ENCODE measurements around the gene PRR22.
"Not testable (repeated sequence)": the region's sequence is repeated elsewhere in the genome, so short reads cannot be mapped to it uniquely, and the experiment has no call there.

The PRR22 gene

DNA sequence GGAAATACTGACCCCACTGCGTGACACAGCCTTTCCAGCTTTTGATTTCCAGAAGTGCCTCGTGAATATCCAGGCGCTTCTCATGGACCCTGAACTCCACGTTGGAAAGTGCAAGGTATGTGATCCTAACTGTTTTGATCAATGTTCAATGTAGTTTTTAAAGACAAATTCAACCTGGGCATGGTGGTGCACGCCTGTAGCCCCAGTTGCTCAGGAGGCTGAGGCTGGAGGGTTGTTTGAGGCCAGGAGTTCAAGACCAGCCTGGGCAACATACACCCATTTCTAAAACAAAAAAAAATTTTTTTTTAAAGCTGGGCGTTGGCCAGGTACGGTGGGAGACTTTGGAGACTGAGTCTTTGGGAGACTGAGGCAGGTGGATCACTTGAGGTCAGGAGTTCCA lies 32.8 kb downstream of the PRR22 start:
- DNase-seq (ENCODE audit: low spot score), result no peak

DNA sequence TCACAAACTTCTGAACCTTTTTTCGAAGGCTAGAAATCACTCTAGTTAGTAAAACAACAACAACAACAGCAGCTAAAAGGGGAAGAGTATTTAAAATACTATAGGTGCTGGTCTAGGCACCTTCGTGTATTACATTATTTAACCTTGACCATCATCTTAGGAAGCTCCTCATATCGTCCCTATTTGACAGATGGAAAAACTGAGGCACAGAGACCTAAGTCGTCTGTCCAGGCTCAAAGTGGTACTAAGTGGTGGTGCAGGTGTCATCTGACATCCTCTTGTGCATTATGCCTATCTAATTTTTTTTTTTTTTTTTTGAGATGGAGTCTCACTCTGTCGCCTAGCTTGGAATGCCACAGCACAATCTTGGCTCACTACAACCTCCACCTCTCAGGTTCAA lies 35.0 kb downstream of the PRR22 start:
- no peak for DNase-seq (ENCODE audit: low spot score)

DNA sequence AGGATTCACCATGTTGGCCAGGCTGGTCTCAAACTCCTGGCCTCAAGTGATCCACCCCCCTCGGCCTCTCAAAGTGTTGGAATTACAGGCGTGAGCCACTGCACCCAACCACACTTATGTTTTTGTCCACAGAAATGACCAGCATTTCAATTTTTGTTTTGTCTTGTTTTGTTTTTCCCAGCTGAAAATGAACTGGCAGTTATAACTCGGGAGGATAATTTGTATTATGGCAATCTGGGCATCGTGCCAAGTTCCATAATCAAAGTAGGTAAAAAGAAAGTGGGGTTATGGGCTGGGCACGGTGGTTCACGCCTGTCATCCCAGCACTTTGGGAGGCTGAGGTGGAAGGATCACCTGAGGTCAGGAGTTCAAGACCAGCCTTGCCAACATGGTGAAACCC lies 35.6 kb downstream of the PRR22 start:
- DNase-seq (ENCODE audit: low spot score), result not testable (repeated sequence)

DNA sequence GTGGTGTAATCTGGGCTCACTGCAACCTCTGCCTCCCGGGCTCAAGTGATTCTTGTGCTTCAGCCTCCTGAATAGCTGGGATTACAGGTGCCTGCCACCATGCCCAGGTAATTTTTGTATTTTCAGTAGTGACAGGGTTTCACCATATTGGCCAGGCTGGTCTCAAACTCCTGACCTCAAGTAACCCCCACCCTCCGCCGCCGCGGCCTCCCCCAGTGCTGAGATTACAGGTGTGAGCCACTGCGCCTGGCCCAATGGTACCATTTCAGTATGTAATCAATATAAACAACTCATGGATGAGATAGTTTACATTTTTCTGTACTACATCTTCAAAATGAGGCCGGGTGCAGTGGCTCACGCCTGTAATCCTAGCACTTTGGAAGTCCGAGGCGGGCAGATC lies 39.5 kb downstream of the PRR22 start:
- not testable (repeated sequence) for DNase-seq (ENCODE audit: low spot score)

DNA sequence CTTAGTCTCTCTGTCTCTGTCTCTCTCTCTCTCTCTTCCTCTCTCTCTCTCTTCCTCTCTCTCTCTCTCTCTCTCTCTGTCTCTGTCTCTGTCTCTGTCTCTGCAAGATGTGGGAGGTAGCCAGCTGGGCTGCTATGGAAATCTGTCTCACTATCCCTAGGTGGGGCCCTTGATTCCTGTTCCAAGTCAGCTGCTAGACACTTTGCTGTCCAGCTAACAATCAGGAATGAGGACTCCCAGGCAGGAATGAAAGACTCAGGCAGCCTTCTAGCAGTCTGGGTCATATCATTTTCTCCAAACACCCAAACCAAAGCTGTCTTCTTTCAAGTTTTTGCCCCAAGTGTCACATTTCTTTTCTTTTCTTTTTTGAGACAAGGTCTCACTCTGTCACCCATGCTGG lies 40.9 kb downstream of the PRR22 start:
- peak; percentile 26 for DNase-seq (ENCODE audit: low spot score)

DNA sequence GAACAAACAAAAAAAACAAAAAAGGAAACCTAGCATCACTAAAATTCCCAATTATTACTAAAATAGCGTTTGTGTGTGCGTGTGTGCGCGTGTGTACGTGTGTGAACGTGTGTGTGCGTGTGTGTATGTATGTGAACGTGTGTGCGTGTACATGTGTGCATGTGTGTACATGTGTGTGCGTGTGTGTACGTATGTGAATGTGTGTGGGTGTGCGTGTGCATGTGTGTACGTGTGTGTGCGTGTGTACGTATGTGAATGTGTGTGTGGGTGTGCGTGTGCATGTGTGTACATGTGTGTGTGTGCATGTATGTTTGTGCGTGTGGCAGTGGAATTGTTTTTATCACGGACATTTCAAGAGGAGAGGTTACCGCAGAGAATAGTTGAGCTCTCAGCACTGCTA lies 42.5 kb downstream of the PRR22 start:
- DNase-seq (ENCODE audit: low spot score), result no peak

DNA sequence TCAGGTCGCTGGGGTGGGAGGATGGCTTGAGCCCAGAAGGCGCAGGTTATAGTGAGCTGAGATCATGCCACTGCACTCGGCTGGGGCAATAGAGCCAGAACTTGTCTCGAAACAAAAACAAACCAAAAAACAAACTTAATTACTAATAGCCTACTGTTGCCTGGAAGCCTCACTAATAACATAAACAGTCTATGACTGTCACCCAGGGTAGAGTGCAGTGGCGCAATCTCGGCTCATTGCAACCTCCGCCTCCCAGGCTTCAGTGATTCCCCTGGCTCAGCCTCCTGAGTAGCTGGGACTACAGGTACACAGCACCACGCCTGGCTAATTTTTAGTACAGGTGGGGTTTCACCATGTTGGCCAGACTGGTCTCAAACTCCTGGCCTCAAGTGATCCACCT lies 46.1 kb downstream of the PRR22 start:
- DNase-seq (ENCODE audit: low spot score), result no peak

DNA sequence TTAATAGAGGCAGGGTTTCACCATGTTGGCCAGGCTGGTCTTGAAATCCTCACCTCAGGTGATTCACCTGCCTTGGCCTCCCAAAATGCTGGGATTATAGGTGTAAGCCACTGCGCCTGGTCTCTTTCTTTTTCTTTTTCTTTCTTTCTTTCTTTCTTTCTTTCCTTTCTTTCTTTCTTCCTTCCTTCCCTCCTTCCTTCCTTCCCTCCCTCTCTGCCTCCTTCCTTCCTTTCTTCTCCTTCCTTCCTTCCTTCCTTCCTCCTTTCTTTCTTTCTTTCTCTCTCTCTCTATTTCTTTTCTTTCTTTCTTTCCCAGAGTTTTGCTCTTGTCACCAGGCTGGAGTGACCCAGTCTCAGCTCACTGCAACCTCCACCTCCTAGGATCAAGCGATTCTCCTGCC lies 51.4 kb downstream of the PRR22 start:
- DNase-seq (ENCODE audit: low spot score), result not testable (repeated sequence)
